HEK293 (cell line): ENCODE data around the gene IRX4.
A peak's percentile ranks its signal among the peaks of the same experiment; 100 is the strongest.

Experiments used
- CTCF ChIA-PET: fragments of 350-600 bp; formaldehyde crosslinking; extraction: SDS; loops from one replicate; lab custom pipeline; 2021; ENCODE audit warnings: antibody characterized with exemption; lab: Yijun Ruan, JAX
- POLR2A ChIA-PET: fragments of 300-600 bp; formaldehyde crosslinking; extraction: SDS; loops from one replicate; lab custom pipeline; 2020; ENCODE audit warnings: antibody characterized with exemption, inconsistent platforms; lab: Yijun Ruan, JAX
- H3K27ac ChIP-seq: fragments of 200-500 bp; sonication (Bioruptor generic); 2 replicates; pipeline ENCODE4 v1.5.1; 2014; ENCODE audit warnings: low read depth, low read length, control low read depth, inconsistent platforms; ENCODE audit errors: extremely low read depth
- H3K36me3 ChIP-seq, 2 experiments: fragments of 200-500 bp in 1 of 2; sonication (Bioruptor generic) in 1 of 2; 1 replicate in 1 of 2; 2 replicates in 1 of 2; pipeline ENCODE4 v1.5.1; 2014 to 2017; ENCODE audit warnings: inconsistent platforms in 2 of 2, low read length in 2 of 2; ENCODE audit not compliant: control insufficient read depth in 2 of 2, insufficient read depth in 1 of 2
- H3K4me1 ChIP-seq: fragments of 200-500 bp; sonication (Bioruptor generic); 2 replicates; pipeline ENCODE4 v1.5.1; 2014; ENCODE audit warnings: mild to moderate bottlenecking, low read length, inconsistent platforms; ENCODE audit not compliant: control insufficient read depth, insufficient read depth
- H3K4me3 ChIP-seq: 2 replicates; pipeline ENCODE4 v1.5.1; 2011; ENCODE audit warnings: low read depth, mild to moderate bottlenecking, control low read depth, low read length, moderate library complexity
- H3K9me3 ChIP-seq: fragments of 200-500 bp; sonication (Bioruptor generic); 2 replicates; pipeline ENCODE4 v1.5.1; 2014; ENCODE audit warnings: low read depth, low read length, inconsistent platforms; ENCODE audit not compliant: control insufficient read depth, insufficient read depth
- HIC1 ChIP-seq: fragments of 450-650 bp; formaldehyde crosslinking; IDR thresholded peaks from 2 replicates; pipeline ENCODE4 v1.5.1; 2016; ENCODE audit warnings: missing biosample characterization, missing genetic modification characterization
- KLF7 ChIP-seq: fragments of 450-650 bp; formaldehyde crosslinking; IDR thresholded peaks from 2 replicates; pipeline ENCODE4 v1.5.1; 2016; ENCODE audit warnings: missing biosample characterization, missing genetic modification characterization, borderline replicate concordance
- KLF8 ChIP-seq: fragments of 450-650 bp; formaldehyde crosslinking; IDR thresholded peaks from 2 replicates; pipeline ENCODE4 v1.5.1; 2016; ENCODE audit warnings: missing biosample characterization, missing genetic modification characterization
- MEIS1 ChIP-seq: sonication (generic); formaldehyde crosslinking; IDR thresholded peaks from 2 replicates; pipeline ENCODE4 v1.8.1; 2022; ENCODE audit warnings: missing genetic modification reagents, mild to moderate bottlenecking, borderline replicate concordance
- ZBTB10 ChIP-seq: fragments of 450-650 bp; formaldehyde crosslinking; IDR thresholded peaks from 2 replicates; pipeline ENCODE4 v1.5.1; 2016; ENCODE audit warnings: missing biosample characterization, missing genetic modification characterization
- ZBTB6 ChIP-seq: fragments of 450-650 bp; formaldehyde crosslinking; IDR thresholded peaks from 2 replicates; pipeline ENCODE4 v1.5.1; 2017; ENCODE audit warnings: missing biosample characterization, missing genetic modification characterization
- ZNF148 ChIP-seq: fragments of 450-650 bp; formaldehyde crosslinking; IDR thresholded peaks from 2 replicates; pipeline ENCODE4 v1.5.0; 2017; ENCODE audit warnings: missing biosample characterization, missing genetic modification characterization, borderline replicate concordance
- ZNF18 ChIP-seq: fragments of 450-650 bp; formaldehyde crosslinking; IDR thresholded peaks from 2 replicates; pipeline ENCODE4 v1.5.1; 2016; ENCODE audit warnings: missing biosample characterization, missing genetic modification characterization
- ZNF211 ChIP-seq: fragments of 450-650 bp; formaldehyde crosslinking; IDR thresholded peaks from 2 replicates; pipeline ENCODE4 v1.5.1; 2016; ENCODE audit warnings: low read depth, missing biosample characterization, missing genetic modification characterization
- ZNF221 ChIP-seq: fragments of 450-650 bp; formaldehyde crosslinking; IDR thresholded peaks from 2 replicates; pipeline ENCODE4 v1.5.1; 2017; ENCODE audit warnings: missing biosample characterization, missing genetic modification characterization, borderline replicate concordance
- ZNF266 ChIP-seq: fragments of 450-650 bp; formaldehyde crosslinking; IDR thresholded peaks from 2 replicates; pipeline ENCODE4 v1.5.1; 2016; ENCODE audit warnings: missing biosample characterization, missing genetic modification characterization, low read depth
- ZNF560 ChIP-seq: fragments of 450-650 bp; formaldehyde crosslinking; IDR thresholded peaks from 2 replicates; pipeline ENCODE4 v1.5.1; 2017; ENCODE audit warnings: missing biosample characterization, missing genetic modification characterization, borderline replicate concordance
- ZNF580 ChIP-seq: fragments of 450-650 bp; formaldehyde crosslinking; IDR thresholded peaks from 2 replicates; pipeline ENCODE4 v1.5.1; 2016; ENCODE audit warnings: missing biosample characterization, missing genetic modification characterization
- ZNF610 ChIP-seq: fragments of 450-650 bp; formaldehyde crosslinking; IDR thresholded peaks from 2 replicates; pipeline ENCODE4 v1.5.1; 2016; ENCODE audit warnings: missing biosample characterization, missing genetic modification characterization, borderline replicate concordance
- ZNF747 ChIP-seq: fragments of 450-650 bp; formaldehyde crosslinking; IDR thresholded peaks from 2 replicates; pipeline ENCODE4 v1.5.1; 2016; ENCODE audit warnings: missing biosample characterization, missing genetic modification characterization
- ZNF777 ChIP-seq: fragments of 450-650 bp; formaldehyde crosslinking; IDR thresholded peaks from 2 replicates; pipeline ENCODE4 v1.5.1; 2017; ENCODE audit warnings: missing biosample characterization, missing genetic modification characterization, borderline replicate concordance
- ZSCAN5A ChIP-seq: fragments of 450-650 bp; formaldehyde crosslinking; IDR thresholded peaks from 2 replicates; pipeline ENCODE4 v1.5.1; 2016; ENCODE audit warnings: missing biosample characterization, missing genetic modification characterization

IRX4 gene

GRCh38 chr5:1884678-1885403 is 2.1 kb upstream of the IRX4 start (continued):
- TF ChIP-seq ZBTB6 (tag by site-specific recombination), result no peak
- TF ChIP-seq HIC1 (tag by site-specific recombination), result no peak
- TF ChIP-seq KLF8 (tag by site-specific recombination), result no peak
- no peak for TF ChIP-seq ZNF610 (tag by site-specific recombination)

GRCh38 chr5:1883925-1884677 is 1.4 kb upstream of the IRX4 start:
- Histone ChIP-seq H3K4me3 (no peak overlapping the region), H3K4me1 (peaks cover 5% of the 10 kb centered on the region), H3K27ac (no peak overlapping the region), H3K9me3 (no peaks in the 10 kb centered on the region), H3K36me3 (peaks cover 0 to 14% of the 10 kb centered on the region in 2 experiments; a peak in 1 of 3 replicates)
- ChIA-PET CTCF (interaction anchor here (0.6 kb wide), 2 partner anchors 294 to 349 kb away, joined by 3 read pairs; no protein-coding TSS in a partner anchor), POLR2A (interaction anchor here (0.9 kb wide), 1 partner anchor 90 kb away, joined by 5 read pairs; no protein-coding TSS in a partner anchor)
- no peak for TF ChIP-seq ZNF148 (tag by site-specific recombination)
- TF ChIP-seq MEIS1 (CRISPR knock-in tag), result 0 out of 2 replicates have a peak, but pooled peaks have one; percentile 18
- TF ChIP-seq ZNF747 (tag by site-specific recombination), result no peak
- no peak for TF ChIP-seq ZNF221 (tag by site-specific recombination)
- TF ChIP-seq ZNF580 (tag by site-specific recombination), result no peak
- no peak for TF ChIP-seq ZSCAN5A (tag by site-specific recombination)
- TF ChIP-seq ZNF211, result no peak
- no peak for TF ChIP-seq KLF7
- TF ChIP-seq ZNF560 (tag by site-specific recombination), result no peak
- TF ChIP-seq ZNF266, result no peak
- no peak for TF ChIP-seq ZBTB10 (tag by site-specific recombination)
- TF ChIP-seq ZNF18, result no peak
- TF ChIP-seq ZNF777 (tag by site-specific recombination), result 0 out of 2 replicates have a peak, but pooled peaks have one; percentile 1
